Astrocyte (in vitro differentiated cells and primary cell): ENCODE measurements around the gene SLC29A1. TPM values are rescaled to one million over a fixed set of nuclear protein-coding genes. Genes with fewer than 3 reads are reported as not detected.

Experiments
- DNase-seq: peaks from one replicate; pipeline ENCODE4 v3.0.0-alpha.2; 2010; ENCODE audit warnings: low read depth
- FAIRE-seq: peaks from 2 replicates; lab custom pipeline; 2011; peaks lifted over from hg19 to GRCh38; lab: Jason Lieb, UNC
- H2AFZ ChIP-seq: 2 replicates; pipeline ENCODE4 v1.6.0; 2012; ENCODE audit warnings: low read depth, low read length, inconsistent platforms
- H3K27ac ChIP-seq: 2 replicates; pipeline ENCODE4 v1.5.1; 2011; ENCODE audit warnings: low read depth, low read length, inconsistent platforms
- H3K27me3 ChIP-seq: 2 replicates; pipeline ENCODE4 v1.6.0; 2011; ENCODE audit warnings: low read length, inconsistent platforms; ENCODE audit not compliant: insufficient read depth
- H3K36me3 ChIP-seq: 2 replicates; pipeline ENCODE4 v1.5.1; 2011; ENCODE audit warnings: low read length, inconsistent platforms; ENCODE audit not compliant: insufficient read depth
- H3K4me1 ChIP-seq: 2 replicates; pipeline ENCODE4 v1.5.1; 2011; ENCODE audit warnings: low read length, inconsistent platforms; ENCODE audit not compliant: insufficient read depth
- H3K4me2 ChIP-seq: 2 replicates; pipeline ENCODE4 v1.6.0; 2012; ENCODE audit warnings: low read length, inconsistent platforms
- H3K4me3 ChIP-seq: 2 replicates; pipeline ENCODE4 v1.5.1; 2011; ENCODE audit warnings: low read depth, mild to moderate bottlenecking, low read length, inconsistent platforms; ENCODE audit not compliant: insufficient read depth
- H3K79me2 ChIP-seq: 2 replicates; pipeline ENCODE4 v1.6.0; 2012; ENCODE audit warnings: mild to moderate bottlenecking, low read length, inconsistent platforms; ENCODE audit not compliant: insufficient read depth
- H3K9ac ChIP-seq: 2 replicates; pipeline ENCODE4 v1.6.0; 2012; ENCODE audit warnings: mild to moderate bottlenecking, low read length, inconsistent platforms
- H3K9me3 ChIP-seq: 2 replicates; pipeline ENCODE4 v1.5.1; 2012; ENCODE audit warnings: low read depth, mild to moderate bottlenecking, low read length, inconsistent platforms; ENCODE audit not compliant: insufficient read depth
- H4K20me1 ChIP-seq: 2 replicates; pipeline ENCODE4 v1.6.0; 2012; ENCODE audit warnings: low read length, inconsistent platforms; ENCODE audit not compliant: insufficient read depth
- H3K27ac Mint-ChIP-seq: one replicate; pipeline ENCODE4 v1.8.0; 2021; ENCODE audit warnings: mild to moderate bottlenecking, mixed read lengths; ENCODE audit not compliant: unreplicated experiment
- H3K27me3 Mint-ChIP-seq: one replicate; pipeline ENCODE4 v1.8.0; 2021; ENCODE audit warnings: low read depth, mixed read lengths; ENCODE audit not compliant: unreplicated experiment
- H3K36me3 Mint-ChIP-seq: one replicate; pipeline ENCODE4 v1.8.0; 2021; ENCODE audit warnings: low read depth, mixed read lengths; ENCODE audit not compliant: unreplicated experiment
- H3K4me1 Mint-ChIP-seq: one replicate; pipeline ENCODE4 v1.8.0; 2021; ENCODE audit warnings: low read depth, mixed read lengths; ENCODE audit not compliant: unreplicated experiment
- H3K4me3 Mint-ChIP-seq: one replicate; pipeline ENCODE4 v1.8.0; 2021; ENCODE audit warnings: mild to moderate bottlenecking, moderate library complexity, mixed read lengths; ENCODE audit not compliant: unreplicated experiment
- H3K9me3 Mint-ChIP-seq: one replicate; pipeline ENCODE4 v1.8.0; 2021; ENCODE audit warnings: mild to moderate bottlenecking, mixed read lengths; ENCODE audit not compliant: unreplicated experiment
- CTCF ChIP-seq: IDR thresholded peaks from 2 replicates; pipeline ENCODE4 v1.5.1; 2011; ENCODE audit warnings: low read depth, mild to moderate bottlenecking, inconsistent platforms, low read length, moderate library complexity; ENCODE audit not compliant: insufficient read depth
- EZH2 ChIP-seq: IDR thresholded peaks from 2 replicates; pipeline ENCODE4 v1.6.1; 2012; ENCODE audit warnings: mild to moderate bottlenecking, low read length, inconsistent platforms; ENCODE audit not compliant: insufficient read depth
- total RNA-seq: library from RNA; stranded (reverse); gene quantifications from 2 replicates; pipeline ENCODE4 v1.2.1, GENCODE V29; 2021

SLC29A1 gene
- total RNA-seq, 1 donor from 2014 or later: 15.3 TPM

GRCh38 chr6:44232676-44233566 lies 9.5 kb downstream of the SLC29A1 start:
- peaks cover 5% of the 10 kb centered on the region for H3K36me3 Mint-ChIP-seq
- H3K27me3 ChIP-seq: no peaks in the 10 kb centered on the region
- FAIRE-seq: no peak
- H3K27ac Mint-ChIP-seq: no peak overlapping the region
- H4K20me1 ChIP-seq: no peaks in the 10 kb centered on the region
- no peaks in the 10 kb centered on the region for H3K79me2 ChIP-seq
- no peaks in the 10 kb centered on the region for H3K9me3 ChIP-seq
- H3K4me1 Mint-ChIP-seq: peaks cover 33% of the 10 kb centered on the region
- no peak overlapping the region for H2AFZ ChIP-seq
- no peak for DNase-seq
- H3K4me3 ChIP-seq: no peak overlapping the region
- peaks cover 30% of the 10 kb centered on the region for H3K4me1 ChIP-seq
- H3K4me2 ChIP-seq: no peak overlapping the region
- TF ChIP-seq CTCF: no peak
- TF ChIP-seq EZH2: no peak
- H3K4me3 Mint-ChIP-seq: no peak overlapping the region
- H3K9me3 Mint-ChIP-seq: no peaks in the 10 kb centered on the region
- H3K36me3 ChIP-seq: no peaks in the 10 kb centered on the region
- no peak overlapping the region for H3K9ac ChIP-seq
- peaks cover 18% of the 10 kb centered on the region for H3K27me3 Mint-ChIP-seq
- no peak overlapping the region for H3K27ac ChIP-seq

- H3K27me3 ChIP-seq: no peaks in the 10 kb centered on the region
- no peaks in the 10 kb centered on the region for H3K9me3 ChIP-seq
- H3K4me2 ChIP-seq: no peak overlapping the region
- H3K79me2 ChIP-seq: no peaks in the 10 kb centered on the region
- Mint-ChIP-seq H3K9me3 (no peaks in the 10 kb centered on the region), H3K27ac (peak overlapping the region; percentile 75), H3K4me3 (no peak overlapping the region), H3K27me3 (peaks cover 18% of the 10 kb centered on the region), H3K4me1 (peaks cover 33% of the 10 kb centered on the region), H3K36me3 (peaks cover 5% of the 10 kb centered on the region)
- FAIRE-seq (no peak), DNase-seq (no peak)
- no peak overlapping the region for H3K27ac ChIP-seq
- H3K4me1 ChIP-seq: peaks cover 35% of the 10 kb centered on the region
- no peaks in the 10 kb centered on the region for H4K20me1 ChIP-seq
- no peak overlapping the region for H2AFZ ChIP-seq
- H3K4me3 ChIP-seq: no peak overlapping the region
- H3K36me3 ChIP-seq: no peaks in the 10 kb centered on the region
- H3K9ac ChIP-seq: no peak overlapping the region
- TF ChIP-seq EZH2 (no peak), CTCF (no peak)
These were observed 10.2 kb downstream of the SLC29A1 start for GRCh38 chr6:44233567-44234100.
